ENCODE data around the gene ABCC2. TPM values are rescaled to one million over a fixed set of nuclear protein-coding genes. Genes with fewer than 3 reads are reported as not detected.

Gene ABCC2
- total and polyA plus RNA-seq, 9 of the 15 experiments (the other 6 are each of a cell fraction or from before 2014, with no cell fraction given) = 0.03 to 0.18 (median 0.10) TPM; not detected in 1

- TF ChIP-seq AFF4 (CRISPR knock-in tag; IDR thresholded peaks at IDR 0.05) = no peak
- TF ChIP-seq RCOR1 (IDR thresholded peaks at IDR 0.05; ENCODE audit: borderline replicate concordance in 1 of 2, low read depth in 2 of 2, low read length in 2 of 2) = peak in 1 of 2 experiments; percentile 83; a peak in 1 of 4 replicates
- no peak for TF ChIP-seq ELF4 (CRISPR knock-in tag; IDR thresholded peaks at IDR 0.05)
- TF ChIP-seq TFE3 (CRISPR knock-in tag; IDR thresholded peaks at IDR 0.05) = no peak
- TF ChIP-seq ZBTB40 (IDR thresholded peaks at IDR 0.05) = no peak
- no peak for TF ChIP-seq ZBTB40 (CRISPR knock-in tag; IDR thresholded peaks at IDR 0.05)
- no peak for TF ChIP-seq CHD2 (IDR thresholded peaks at IDR 0.05; ENCODE audit: low read depth, low read length)
- peak; percentile 86 for TF ChIP-seq SMARCE1 (IDR thresholded peaks at IDR 0.05)
- no peak for TF ChIP-seq EZH2 (IDR thresholded peaks at IDR 0.05; ENCODE audit: borderline replicate concordance, low read depth, low read length)
- peak; percentile 86 for TF ChIP-seq MAFF (IDR thresholded peaks at IDR 0.05; ENCODE audit: low read length)
- no peak for TF ChIP-seq NR1H2 (CRISPR knock-in tag; IDR thresholded peaks at IDR 0.05)
- TF ChIP-seq RBM15 (IDR thresholded peaks at IDR 0.05; ENCODE audit: insufficient read depth, low read length) = no peak
- TF ChIP-seq NELFE (IDR thresholded peaks at IDR 0.05; ENCODE audit: insufficient read depth, insufficient read length) = no peak
- TF ChIP-seq ZNF696 (CRISPR knock-in tag; conservative IDR thresholded peaks at IDR 0.05) = no peak
- no peak for TF ChIP-seq ZFX (CRISPR knock-in tag; IDR thresholded peaks at IDR 0.05)
Measured at GRCh38 chr10:99775850-99776249, 6.6 kb upstream of the ABCC2 start (continued).
